Neural progenitor cell (in vitro differentiated cells): Measurements from ENCODE around the gene ZNF683. TPM values are rescaled to one million over a fixed set of nuclear protein-coding genes. Genes with fewer than 3 reads are reported as not detected.

Experiments
- DNase-seq: peaks from one replicate; pipeline ENCODE4 v3.0.0-alpha.2; 2016; ENCODE audit warnings: low spot score
- H2AFZ ChIP-seq: fragments of 200-600 bp; sonication (generic); replicated peaks from 2 replicates; pipeline ENCODE4 v1.6.1; 2016; ENCODE audit warnings: antibody characterized with exemption
- H3F3A ChIP-seq: fragments of 200-600 bp; sonication (generic); 2 replicates; pipeline ENCODE4 v1.6.1; 2016; ENCODE audit warnings: antibody characterized with exemption, low read depth
- H3K27ac ChIP-seq: fragments of 200-600 bp; sonication (generic); 2 replicates; pipeline ENCODE4 v1.5.1; 2016; ENCODE audit warnings: mild to moderate bottlenecking
- H3K27me3 ChIP-seq: fragments of 200-600 bp; sonication (generic); 2 replicates; pipeline ENCODE4 v1.6.1; 2016; ENCODE audit warnings: mild to moderate bottlenecking, moderate library complexity
- H3K36me3 ChIP-seq: fragments of 200-600 bp; sonication (generic); 2 replicates; pipeline ENCODE4 v1.5.1; 2016
- H3K4me1 ChIP-seq: fragments of 200-600 bp; sonication (generic); 2 replicates; pipeline ENCODE4 v1.6.1; 2016; ENCODE audit warnings: mixed run types
- H3K4me2 ChIP-seq: fragments of 200-600 bp; sonication (generic); 2 replicates; pipeline ENCODE4 v1.6.1; 2016
- H3K4me3 ChIP-seq: fragments of 200-600 bp; sonication (generic); 2 replicates; pipeline ENCODE4 v1.5.1; 2016
- H3K79me2 ChIP-seq: fragments of 200-600 bp; sonication (generic); 2 replicates; pipeline ENCODE4 v1.6.1; 2016; ENCODE audit warnings: low read depth
- H3K9ac ChIP-seq: fragments of 200-600 bp; sonication (generic); 2 replicates; pipeline ENCODE4 v1.6.1; 2016
- H3K9me3 ChIP-seq: fragments of 200-600 bp; sonication (generic); 2 replicates; pipeline ENCODE4 v1.5.1; 2016; ENCODE audit warnings: low read depth
- H4K20me1 ChIP-seq: fragments of 200-600 bp; sonication (generic); 2 replicates; pipeline ENCODE4 v1.6.1; 2016; ENCODE audit warnings: low read depth
- H3K27ac Mint-ChIP-seq: 3 replicates; pipeline ENCODE4 v1.8.0; 2021; ENCODE audit warnings: mixed read lengths
- H3K27me3 Mint-ChIP-seq: 2 replicates; pipeline ENCODE4 v1.8.0; 2022; ENCODE audit warnings: low read depth, mild to moderate bottlenecking, inconsistent platforms, moderate library complexity, mixed read lengths; ENCODE audit not compliant: insufficient read depth
- H3K36me3 Mint-ChIP-seq: 3 replicates; pipeline ENCODE4 v1.8.0; 2021; ENCODE audit warnings: mixed read lengths
- H3K4me1 Mint-ChIP-seq: 3 replicates; pipeline ENCODE4 v1.8.0; 2021; ENCODE audit warnings: mixed read lengths
- H3K4me3 Mint-ChIP-seq: 3 replicates; pipeline ENCODE4 v1.8.0; 2021; ENCODE audit warnings: mild to moderate bottlenecking, moderate library complexity, mixed read lengths
- H3K9me3 Mint-ChIP-seq: 3 replicates; pipeline ENCODE4 v1.8.0; 2020; ENCODE audit warnings: mixed read lengths
- CTCF ChIP-seq: fragments of 200-600 bp; sonication (generic); IDR thresholded peaks from 2 replicates; pipeline ENCODE4 v1.5.1; 2017; ENCODE audit warnings: antibody characterized with exemption, mild to moderate bottlenecking
- EZH2 ChIP-seq: fragments of 200-600 bp; sonication (generic); IDR thresholded peaks from 2 replicates; pipeline ENCODE4 v1.6.1; 2017; ENCODE audit warnings: antibody characterized with exemption, mild to moderate bottlenecking, moderate library complexity
- EZH2phosphoT487 ChIP-seq: fragments of 200-600 bp; sonication (generic); IDR thresholded peaks from 2 replicates; pipeline ENCODE4 v1.6.1; 2017; ENCODE audit warnings: antibody characterized with exemption
- total RNA-seq: library from RNA; depleted of rRNA; stranded (reverse); fragments of >200 nt; gene quantifications from 2 replicates; pipeline ENCODE4 v1.2.3, GENCODE V29; 2015; ENCODE audit warnings: low replicate concordance

The ZNF683 gene
- total RNA-seq, 1 donor from 2014 or later = not detected

- Histone ChIP-seq H3K27ac (no peak overlapping the region), H3K79me2 (no peaks in the 10 kb centered on the region), H4K20me1 (no peaks in the 10 kb centered on the region), H3K4me3 (no peak overlapping the region), H3K4me1 (peaks cover 14% of the 10 kb centered on the region), H3K4me2 (no peak overlapping the region), H3K36me3 (no peaks in the 10 kb centered on the region), H2AFZ (no peak overlapping the region), H3K9ac (no peak overlapping the region), H3K27me3 (no peaks in the 10 kb centered on the region), H3F3A (peaks cover 17% of the 10 kb centered on the region), H3K9me3 (no peaks in the 10 kb centered on the region)
- Mint-ChIP-seq H3K36me3 (peaks cover 3% of the 10 kb centered on the region), H3K4me3 (no peak overlapping the region), H3K27me3 (peaks cover 5% of the 10 kb centered on the region), H3K4me1 (peaks cover 22% of the 10 kb centered on the region), H3K9me3 (no peaks in the 10 kb centered on the region), H3K27ac (no peak overlapping the region)
- DNase-seq = no peak
- TF ChIP-seq CTCF (no peak), EZH2phosphoT487 (no peak), EZH2 (no peak)
These were observed 50.6 kb downstream of the ZNF683 start for GRCh38 chr1:26322042-26322331.

GRCh38 chr1:26321315-26322041 is 51.1 kb downstream of the ZNF683 start:
- no peaks in the 10 kb centered on the region for H4K20me1 ChIP-seq
- peak; percentile 90 for DNase-seq
- H3K27ac ChIP-seq = no peak overlapping the region
- Mint-ChIP-seq H3K4me3 (no peak overlapping the region), H3K27ac (peak overlapping the region; percentile 73), H3K4me1 (peaks cover 22% of the 10 kb centered on the region), H3K27me3 (peaks cover 5% of the 10 kb centered on the region), H3K36me3 (peaks cover 3% of the 10 kb centered on the region), H3K9me3 (no peaks in the 10 kb centered on the region)
- H3K79me2 ChIP-seq = no peaks in the 10 kb centered on the region
- H2AFZ ChIP-seq = no peak overlapping the region
- no peak overlapping the region for H3K9ac ChIP-seq
- no peak for TF ChIP-seq EZH2
- TF ChIP-seq CTCF = peak; percentile 87
- peak overlapping the region; percentile 29 for H3K4me2 ChIP-seq
- H3F3A ChIP-seq = peaks cover 19% of the 10 kb centered on the region
- no peaks in the 10 kb centered on the region for H3K27me3 ChIP-seq
- H3K4me3 ChIP-seq = no peak overlapping the region
- no peaks in the 10 kb centered on the region for H3K9me3 ChIP-seq
- no peaks in the 10 kb centered on the region for H3K36me3 ChIP-seq
- H3K4me1 ChIP-seq = peaks cover 14% of the 10 kb centered on the region

DNA sequence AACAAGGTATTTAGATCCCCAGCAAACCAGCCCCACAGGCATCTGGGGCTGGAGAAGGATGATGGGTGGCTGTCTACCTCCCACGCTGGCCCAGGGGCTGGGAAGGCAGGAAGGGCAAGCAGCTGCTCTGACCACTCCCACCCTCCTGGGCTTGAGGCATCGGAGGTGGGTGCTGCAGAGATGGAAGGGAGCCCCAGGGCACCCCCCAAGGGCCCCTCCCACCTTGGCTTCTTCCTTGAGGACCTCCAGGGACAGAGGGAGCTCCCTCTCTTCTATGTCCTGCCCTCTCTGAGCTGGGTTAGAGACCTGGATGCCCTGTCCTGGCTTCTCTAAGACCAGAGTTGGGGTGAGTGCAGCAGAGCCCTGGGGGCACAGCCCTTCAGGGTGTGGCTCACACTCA is 51.7 kb downstream of the ZNF683 start:
- Mint-ChIP-seq H3K4me3 (no peak overlapping the region), H3K27ac (no peak overlapping the region), H3K36me3 (peaks cover 3% of the 10 kb centered on the region), H3K9me3 (no peaks in the 10 kb centered on the region), H3K4me1 (peaks cover 25% of the 10 kb centered on the region), H3K27me3 (peaks cover 4% of the 10 kb centered on the region)
- H3K36me3 ChIP-seq = no peaks in the 10 kb centered on the region
- TF ChIP-seq EZH2 (no peak), CTCF (no peak)
- DNase-seq = no peak
- no peak overlapping the region for H3K4me2 ChIP-seq
- no peaks in the 10 kb centered on the region for H3K79me2 ChIP-seq
- no peak overlapping the region for H3K27ac ChIP-seq
- H3K27me3 ChIP-seq = no peaks in the 10 kb centered on the region
- H3K9me3 ChIP-seq = no peaks in the 10 kb centered on the region
- no peak overlapping the region for H2AFZ ChIP-seq
- no peak overlapping the region for H3K9ac ChIP-seq
- no peaks in the 10 kb centered on the region for H4K20me1 ChIP-seq
- no peak overlapping the region for H3K4me3 ChIP-seq
- peaks cover 23% of the 10 kb centered on the region for H3F3A ChIP-seq
- peaks cover 18% of the 10 kb centered on the region for H3K4me1 ChIP-seq
